Measurements from ENCODE around the gene HIPK2. TPM values are rescaled to one million over a fixed set of nuclear protein-coding genes. Genes with fewer than 3 reads are reported as not detected.

The HIPK2 gene
- total RNA-seq, 4 donors from 2014 or later = 13.6 to 21.8 (median 18.2) TPM

GRCh38 chr7:139798892-139799291, 21.1 kb upstream of the HIPK2 start:
- Histone ChIP-seq H3K27ac (no peak overlapping the region), H3K27me3 (no peaks in the 10 kb centered on the region), H3K4me1 (peaks cover 10% of the 10 kb centered on the region), H3K36me3 (no peaks in the 10 kb centered on the region), H3K4me3 (no peak overlapping the region), H3K9me3 (peaks cover 3% of the 10 kb centered on the region)
- TF ChIP-seq EP300 (IDR thresholded peaks at IDR 0.05) = no peak
- TF ChIP-seq CTCF (IDR thresholded peaks at IDR 0.05) = no peak
- TF ChIP-seq POLR2AphosphoS5 (IDR thresholded peaks at IDR 0.05) = no peak
- no peak for TF ChIP-seq POLR2A (IDR thresholded peaks at IDR 0.05)
- 85% methylated on average over 3 of the region's 4 CpGs for WGBS
- DNase-seq (ENCODE audit: low spot score in 2 of 2) = no peak

GRCh38 chr7:139798221-139798620, 20.4 kb upstream of the HIPK2 start:
- Histone ChIP-seq H3K36me3 (no peaks in the 10 kb centered on the region), H3K27me3 (no peaks in the 10 kb centered on the region), H3K9me3 (no peaks in the 10 kb centered on the region), H3K4me3 (no peak overlapping the region), H3K4me1 (peaks cover 10% of the 10 kb centered on the region), H3K27ac (no peak overlapping the region)
- 19% methylated on average over 10 of the region's 10 CpGs for WGBS
- DNase-seq (ENCODE audit: low spot score in 2 of 2) = no peak
- TF ChIP-seq CTCF (IDR thresholded peaks at IDR 0.05) (no peak), EP300 (IDR thresholded peaks at IDR 0.05) (no peak), POLR2A (IDR thresholded peaks at IDR 0.05) (no peak), POLR2AphosphoS5 (IDR thresholded peaks at IDR 0.05) (no peak)

- H3K4me1 ChIP-seq = peaks cover 10% of the 10 kb centered on the region
- no peak for TF ChIP-seq CTCF (IDR thresholded peaks at IDR 0.05)
- no peak for TF ChIP-seq POLR2AphosphoS5 (IDR thresholded peaks at IDR 0.05)
- TF ChIP-seq EP300 (IDR thresholded peaks at IDR 0.05) = no peak
- TF ChIP-seq POLR2A (IDR thresholded peaks at IDR 0.05) = no peak
- no peaks in the 10 kb centered on the region for H3K27me3 ChIP-seq
- H3K27ac ChIP-seq = no peak overlapping the region
- no peaks in the 10 kb centered on the region for H3K9me3 ChIP-seq
- no peak for DNase-seq (ENCODE audit: low spot score in 2 of 2)
- 67% methylated on average over 2 of the region's 2 CpGs for WGBS
- no peaks in the 10 kb centered on the region for H3K36me3 ChIP-seq
- no peak overlapping the region for H3K4me3 ChIP-seq
Measured at GRCh38 chr7:139797607-139798006, 19.8 kb upstream of the HIPK2 start.

GRCh38 chr7:139791316-139791715, 13.5 kb upstream of the HIPK2 start:
- Histone ChIP-seq H3K4me3 (no peak overlapping the region), H3K27ac (no peak overlapping the region), H3K4me1 (no peaks in the 10 kb centered on the region), H3K36me3 (no peaks in the 10 kb centered on the region), H3K27me3 (no peaks in the 10 kb centered on the region), H3K9me3 (no peaks in the 10 kb centered on the region)
- 92% methylated on average over 7 of the region's 7 CpGs for WGBS
- DNase-seq (ENCODE audit: low spot score in 2 of 2) = no peak
- TF ChIP-seq CTCF (IDR thresholded peaks at IDR 0.05) = no peak
- TF ChIP-seq POLR2AphosphoS5 (IDR thresholded peaks at IDR 0.05) = no peak
- TF ChIP-seq POLR2A (IDR thresholded peaks at IDR 0.05) = no peak
- no peak for TF ChIP-seq EP300 (IDR thresholded peaks at IDR 0.05)

- TF ChIP-seq POLR2AphosphoS5 (IDR thresholded peaks at IDR 0.05) = no peak
- no peak for TF ChIP-seq POLR2A (IDR thresholded peaks at IDR 0.05)
- no peak for TF ChIP-seq EP300 (IDR thresholded peaks at IDR 0.05)
- TF ChIP-seq CTCF (IDR thresholded peaks at IDR 0.05) = no peak
- Histone ChIP-seq H3K4me3 (no peak overlapping the region), H3K4me1 (peaks cover 9% of the 10 kb centered on the region), H3K27me3 (peaks cover 2% of the 10 kb centered on the region), H3K36me3 (no peaks in the 10 kb centered on the region), H3K9me3 (no peaks in the 10 kb centered on the region), H3K27ac (no peak overlapping the region)
- DNase-seq (ENCODE audit: low spot score in 2 of 2) = no peak
- 66% methylated on average over 3 of the region's 3 CpGs for WGBS
Measured at GRCh38 chr7:139784648-139785047, 6.8 kb upstream of the HIPK2 start.
